Natural killer cell (primary cell): Measurements from ENCODE around the gene DUSP1. TPM values are rescaled to one million over a fixed set of nuclear protein-coding genes. Genes with fewer than 3 reads are reported as not detected.

Experiments
- ATAC-seq, 3 donors: fragments of 150-1000 bp in 2 of 3; fragments of 200-7000 bp in 1 of 3; cut with Tn5 transposase; 1 replicate in 1 of 3; 2 replicates in 2 of 3; pipeline ENCODE4 v1.10.0; 2021; ENCODE audit warnings: mild to moderate bottlenecking in 2 of 3, moderate library complexity in 2 of 3
- DNase-seq, 2 donors: peaks; one replicate each; pipeline versions ENCODE4 v3.0.0 to v3.0.0-alpha.2; 2013 to 2021; ENCODE audit warnings: mixed read lengths in 1 of 2
- H3K27ac ChIP-seq: one replicate; pipeline ENCODE4 v1.5.1; 2013; ENCODE audit warnings: mild to moderate bottlenecking, low read length
- H3K27me3 ChIP-seq: one replicate; pipeline ENCODE4 v1.6.1; 2013; ENCODE audit warnings: low read length; ENCODE audit not compliant: control insufficient read depth, insufficient read depth
- H3K36me3 ChIP-seq: one replicate; pipeline ENCODE4 v1.6.1; 2013; ENCODE audit warnings: low read length; ENCODE audit not compliant: control insufficient read depth, insufficient read depth
- H3K4me1 ChIP-seq: one replicate; pipeline ENCODE4 v1.6.1; 2013; ENCODE audit warnings: low read length; ENCODE audit not compliant: control insufficient read depth, insufficient read depth
- H3K4me3 ChIP-seq: one replicate; pipeline ENCODE4 v1.5.1; 2013; ENCODE audit warnings: low read length
- H3K9me3 ChIP-seq: one replicate; pipeline ENCODE4 v1.6.1; 2013; ENCODE audit warnings: low read length; ENCODE audit not compliant: control insufficient read depth, insufficient read depth
- H3K27ac Mint-ChIP-seq, 2 donors: one replicate each; pipeline ENCODE4 v1.8.0; 2022; ENCODE audit warnings: mild to moderate bottlenecking in 2 of 2, mixed read lengths in 2 of 2, moderate library complexity in 1 of 2
- H3K27me3 Mint-ChIP-seq, 2 donors: one replicate each; pipeline ENCODE4 v1.8.0; 2022; ENCODE audit warnings: low read depth in 2 of 2, mixed read lengths in 2 of 2
- H3K36me3 Mint-ChIP-seq: one replicate; pipeline ENCODE4 v1.8.0; 2022; ENCODE audit warnings: mixed read lengths
- H3K4me1 Mint-ChIP-seq, 2 donors: one replicate each; pipeline ENCODE4 v1.8.0; 2022; ENCODE audit warnings: mixed read lengths in 2 of 2
- H3K4me3 Mint-ChIP-seq: one replicate; pipeline ENCODE4 v1.8.0; 2022; ENCODE audit warnings: mild to moderate bottlenecking, moderate library complexity, mixed read lengths
- H3K9me3 Mint-ChIP-seq, 2 donors: one replicate each; pipeline ENCODE4 v1.8.0; 2022; ENCODE audit warnings: mixed read lengths in 2 of 2
- CTCF ChIP-seq: fragments of 200-600 bp; IDR thresholded peaks from one replicate; pipeline ENCODE4 v1.8.0; 2022; ENCODE audit warnings: antibody characterized with exemption
- WGBS: methylation state at CpG from one replicate; pipeline ENCODE4 v1.1.7; 2013; ENCODE audit warnings: missing lambda C conversion rate; ENCODE audit not compliant: insufficient coverage; 5-methylcytosine and 5-hydroxymethylcytosine counted together
- intact Hi-C: fragments of 100-400 bp; cut with micrococcal nuclease; formaldehyde crosslinking; loops from one replicate; pipeline ENCODE4 v1.14.2; 2022
- total RNA-seq, 4 donors: library from RNA; stranded (reverse); fragments of 120-200 nt in 1 of 4; gene quantifications; one replicate each; pipeline versions ENCODE4 v1.2.3 to v1.2.4, GENCODE V29; 2013 to 2022

Gene DUSP1
- total RNA-seq, 3 donors from 2014 or later (not counting 1 experiment from before 2014, with no cell fraction given) = 1,579 to 2,725 (median 2,168) TPM

GRCh38 chr5:172795318-172795977, 24.5 kb upstream of the DUSP1 start:
- Mint-ChIP-seq H3K4me3 (no peak overlapping the region), H3K27me3 (no peaks in the 10 kb centered on the region), H3K9me3 (no peaks in the 10 kb centered on the region), H3K4me1 (peaks cover 0 to 7% of the 10 kb centered on the region in 2 donors), H3K27ac (no peak overlapping the region), H3K36me3 (no peaks in the 10 kb centered on the region)
- H3K36me3 ChIP-seq = no peaks in the 10 kb centered on the region
- H3K9me3 ChIP-seq = no peaks in the 10 kb centered on the region
- no peak overlapping the region for H3K27ac ChIP-seq
- 91% methylated on average over 12 of the region's 13 CpGs for WGBS
- ATAC-seq = no peak
- intact Hi-C loops = no loop called here
- no peak for DNase-seq
- H3K4me3 ChIP-seq = no peak overlapping the region
- no peak for TF ChIP-seq CTCF
- peaks cover 12% of the 10 kb centered on the region for H3K4me1 ChIP-seq
- no peaks in the 10 kb centered on the region for H3K27me3 ChIP-seq

- DNase-seq (no peak), ATAC-seq (no peak)
- peaks cover 13% of the 10 kb centered on the region for H3K4me1 ChIP-seq
- no peaks in the 10 kb centered on the region for H3K36me3 ChIP-seq
- H3K9me3 ChIP-seq = no peaks in the 10 kb centered on the region
- peak overlapping the region; percentile 6 for H3K27ac ChIP-seq
- no peak for TF ChIP-seq CTCF
- H3K36me3 Mint-ChIP-seq = no peaks in the 10 kb centered on the region
- no peak overlapping the region for H3K4me3 Mint-ChIP-seq
- intact Hi-C loops = no loop called here
- no peak overlapping the region for H3K4me3 ChIP-seq
- H3K9me3 Mint-ChIP-seq = no peaks in the 10 kb centered on the region
- WGBS = 85% methylated on average over 17 of the region's 17 CpGs
- H3K27ac Mint-ChIP-seq = peak overlapping the region in 1 of 2 donors; percentile 42
- no peaks in the 10 kb centered on the region for H3K27me3 ChIP-seq
- no peaks in the 10 kb centered on the region for H3K27me3 Mint-ChIP-seq
- peaks cover 0 to 7% of the 10 kb centered on the region in 2 donors for H3K4me1 Mint-ChIP-seq
These were observed 22.8 kb upstream of the DUSP1 start for GRCh38 chr5:172793577-172794488.

- ATAC-seq (no peak), DNase-seq (no peak)
- Histone ChIP-seq H3K9me3 (no peaks in the 10 kb centered on the region), H3K4me3 (no peak overlapping the region), H3K27ac (no peak overlapping the region), H3K4me1 (peaks cover 11% of the 10 kb centered on the region), H3K27me3 (no peaks in the 10 kb centered on the region), H3K36me3 (no peaks in the 10 kb centered on the region)
- Mint-ChIP-seq H3K4me3 (no peak overlapping the region), H3K4me1 (no peaks in the 10 kb centered on the region), H3K36me3 (no peaks in the 10 kb centered on the region), H3K27me3 (no peaks in the 10 kb centered on the region), H3K9me3 (no peaks in the 10 kb centered on the region), H3K27ac (no peak overlapping the region)
- WGBS = 56% methylated on average over 13 of the region's 13 CpGs
- intact Hi-C loops = no loop called here
- TF ChIP-seq CTCF = no peak
These were observed 21.9 kb upstream of the DUSP1 start for GRCh38 chr5:172792701-172793570.
